B cell (primary cell): Measurements from ENCODE around the gene CYP4F2.

Experiments
- EZH2 ChIP-seq: IDR thresholded peaks from 2 replicates; pipeline ENCODE4 v1.6.1; 2012; ENCODE audit warnings: borderline replicate concordance, low read depth, mild to moderate bottlenecking, moderate library complexity, low read length; ENCODE audit not compliant: insufficient read depth, poor library complexity, severe bottlenecking
- TF ChIP-seq, protein P1 (sequence below): fragments of 200-600 bp; IDR thresholded peaks from one replicate; pipeline ENCODE4 v1.8.0; 2022; ENCODE audit warnings: antibody characterized with exemption, mild to moderate bottlenecking

DNA sequence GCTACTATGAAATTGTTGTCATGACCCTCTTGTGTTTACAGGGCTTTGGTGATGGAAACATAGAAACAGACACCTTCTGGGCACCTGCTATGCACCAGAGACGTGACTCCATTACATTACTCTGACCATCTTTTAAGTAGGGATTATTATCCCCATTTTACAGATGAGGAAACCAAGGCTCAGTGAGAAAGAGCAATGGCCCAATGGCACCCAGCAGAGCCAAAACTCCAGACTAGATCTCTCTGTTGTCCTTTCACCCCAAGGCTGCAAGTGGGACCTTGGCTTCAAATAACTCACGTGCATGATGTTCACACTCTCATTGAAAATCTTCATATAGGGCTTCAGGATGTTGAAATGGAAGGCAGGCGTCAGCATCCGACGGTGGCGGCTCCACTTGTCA lies 5.9 kb downstream of the CYP4F2 start:
- TF ChIP-seq, protein P1, sequence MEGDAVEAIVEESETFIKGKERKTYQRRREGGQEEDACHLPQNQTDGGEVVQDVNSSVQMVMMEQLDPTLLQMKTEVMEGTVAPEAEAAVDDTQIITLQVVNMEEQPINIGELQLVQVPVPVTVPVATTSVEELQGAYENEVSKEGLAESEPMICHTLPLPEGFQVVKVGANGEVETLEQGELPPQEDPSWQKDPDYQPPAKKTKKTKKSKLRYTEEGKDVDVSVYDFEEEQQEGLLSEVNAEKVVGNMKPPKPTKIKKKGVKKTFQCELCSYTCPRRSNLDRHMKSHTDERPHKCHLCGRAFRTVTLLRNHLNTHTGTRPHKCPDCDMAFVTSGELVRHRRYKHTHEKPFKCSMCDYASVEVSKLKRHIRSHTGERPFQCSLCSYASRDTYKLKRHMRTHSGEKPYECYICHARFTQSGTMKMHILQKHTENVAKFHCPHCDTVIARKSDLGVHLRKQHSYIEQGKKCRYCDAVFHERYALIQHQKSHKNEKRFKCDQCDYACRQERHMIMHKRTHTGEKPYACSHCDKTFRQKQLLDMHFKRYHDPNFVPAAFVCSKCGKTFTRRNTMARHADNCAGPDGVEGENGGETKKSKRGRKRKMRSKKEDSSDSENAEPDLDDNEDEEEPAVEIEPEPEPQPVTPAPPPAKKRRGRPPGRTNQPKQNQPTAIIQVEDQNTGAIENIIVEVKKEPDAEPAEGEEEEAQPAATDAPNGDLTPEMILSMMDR, result no peak
- no peak for TF ChIP-seq EZH2
